Stomach (tissue), 4 donors: ENCODE data around the gene PRKAG1.

ENCODE experiments used
- EP300 ChIP-seq: sonication (generic); formaldehyde crosslinking; IDR thresholded peaks from one replicate; pipeline ENCODE4 v1.6.1; 2017; ENCODE audit warnings: antibody characterized with exemption
- POLR2A ChIP-seq, 4 donors: fragments of 450-650 bp; IDR thresholded peaks; one replicate each; pipeline ENCODE4 v1.6.1; 2016; ENCODE audit warnings: antibody characterized with exemption in 4 of 4, control low read depth in 2 of 4, mild to moderate bottlenecking in 1 of 4, moderate library complexity in 1 of 4
- POLR2AphosphoS5 ChIP-seq, 3 donors: sonication (generic); formaldehyde crosslinking; IDR thresholded peaks; one replicate each; pipeline ENCODE4 v1.6.1; 2016; ENCODE audit warnings: antibody characterized with exemption in 3 of 3
- TF ChIP-seq, protein P1 (sequence below), 7 experiments: fragments of 450-650 bp in 4 of 7; fragments of 200-600 bp in 3 of 7; sonication (generic) in 3 of 7; IDR thresholded peaks; one replicate each; pipeline ENCODE4 v1.5.1; 2016 to 2019; ENCODE audit warnings: antibody characterized with exemption in 7 of 7, control low read depth in 2 of 7, mild to moderate bottlenecking in 1 of 7

DNA sequence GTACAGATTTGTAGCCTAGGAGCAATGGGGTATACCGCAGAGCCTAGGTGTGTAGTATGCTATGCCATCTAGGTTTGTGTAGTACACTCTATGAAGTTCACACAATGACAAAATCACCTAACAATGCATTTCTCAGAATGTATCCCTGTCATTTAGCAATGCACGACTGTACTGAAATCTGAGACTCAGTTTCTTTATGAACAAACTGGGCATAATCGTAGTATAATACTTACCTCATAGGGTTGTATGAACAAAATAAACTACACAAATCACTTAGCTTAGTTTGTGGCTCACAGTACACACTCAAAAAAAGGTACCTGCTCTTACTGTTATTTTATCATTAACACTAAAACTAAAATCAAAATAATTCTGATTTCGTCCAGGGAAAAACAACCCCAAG lies 6.9 kb upstream of the PRKAG1 start:
- TF ChIP-seq POLR2A (IDR thresholded peaks at IDR 0.05), result no peak
- TF ChIP-seq, protein P1, sequence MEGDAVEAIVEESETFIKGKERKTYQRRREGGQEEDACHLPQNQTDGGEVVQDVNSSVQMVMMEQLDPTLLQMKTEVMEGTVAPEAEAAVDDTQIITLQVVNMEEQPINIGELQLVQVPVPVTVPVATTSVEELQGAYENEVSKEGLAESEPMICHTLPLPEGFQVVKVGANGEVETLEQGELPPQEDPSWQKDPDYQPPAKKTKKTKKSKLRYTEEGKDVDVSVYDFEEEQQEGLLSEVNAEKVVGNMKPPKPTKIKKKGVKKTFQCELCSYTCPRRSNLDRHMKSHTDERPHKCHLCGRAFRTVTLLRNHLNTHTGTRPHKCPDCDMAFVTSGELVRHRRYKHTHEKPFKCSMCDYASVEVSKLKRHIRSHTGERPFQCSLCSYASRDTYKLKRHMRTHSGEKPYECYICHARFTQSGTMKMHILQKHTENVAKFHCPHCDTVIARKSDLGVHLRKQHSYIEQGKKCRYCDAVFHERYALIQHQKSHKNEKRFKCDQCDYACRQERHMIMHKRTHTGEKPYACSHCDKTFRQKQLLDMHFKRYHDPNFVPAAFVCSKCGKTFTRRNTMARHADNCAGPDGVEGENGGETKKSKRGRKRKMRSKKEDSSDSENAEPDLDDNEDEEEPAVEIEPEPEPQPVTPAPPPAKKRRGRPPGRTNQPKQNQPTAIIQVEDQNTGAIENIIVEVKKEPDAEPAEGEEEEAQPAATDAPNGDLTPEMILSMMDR (IDR thresholded peaks at IDR 0.05), result no peak
- no peak for TF ChIP-seq POLR2AphosphoS5 (IDR thresholded peaks at IDR 0.05)
- TF ChIP-seq EP300, result no peak
